SKM-1 (cell line): ENCODE results near the gene FAM3A.

ENCODE experiments used
- DNase-seq: peaks from one replicate; lab custom pipeline; 2025; ENCODE audit not compliant: unreplicated experiment; lab: John Stamatoyannopoulos, UW

FAM3A gene

DNA sequence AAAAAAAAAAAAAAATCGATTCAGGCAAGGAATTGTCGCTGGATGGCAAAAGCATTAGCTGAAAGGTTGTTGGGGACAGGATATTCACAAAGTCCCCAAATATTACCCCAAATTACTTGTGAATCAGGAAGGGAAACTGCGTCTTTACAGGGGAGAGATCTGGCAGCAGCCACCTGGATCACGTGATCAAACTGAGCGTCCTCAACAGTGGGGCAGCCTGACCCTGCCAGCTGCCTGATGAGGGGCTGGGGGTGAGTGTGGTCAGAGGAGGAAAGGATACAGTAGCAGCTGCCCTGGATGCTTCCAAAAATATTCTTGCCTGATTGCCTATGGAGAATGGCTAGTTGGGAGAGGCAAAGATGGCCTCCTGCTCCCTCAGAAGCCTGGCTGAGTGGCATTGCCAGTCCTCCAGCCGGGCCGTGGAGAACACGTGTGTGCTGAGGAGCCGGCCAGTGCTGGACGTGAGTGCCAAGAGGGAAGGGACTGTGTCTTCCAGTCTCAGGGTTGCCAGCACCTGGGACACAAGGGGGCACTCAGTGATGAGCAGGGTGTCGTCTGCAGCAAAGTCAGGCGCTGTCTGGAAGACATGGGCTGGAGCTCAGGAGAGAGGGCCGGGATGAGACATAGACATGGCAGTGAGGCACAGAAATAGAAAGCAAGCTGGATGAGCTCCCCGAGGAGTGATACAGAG, 34.0 kb downstream of the FAM3A start:
- no peak for DNase-seq

DNA sequence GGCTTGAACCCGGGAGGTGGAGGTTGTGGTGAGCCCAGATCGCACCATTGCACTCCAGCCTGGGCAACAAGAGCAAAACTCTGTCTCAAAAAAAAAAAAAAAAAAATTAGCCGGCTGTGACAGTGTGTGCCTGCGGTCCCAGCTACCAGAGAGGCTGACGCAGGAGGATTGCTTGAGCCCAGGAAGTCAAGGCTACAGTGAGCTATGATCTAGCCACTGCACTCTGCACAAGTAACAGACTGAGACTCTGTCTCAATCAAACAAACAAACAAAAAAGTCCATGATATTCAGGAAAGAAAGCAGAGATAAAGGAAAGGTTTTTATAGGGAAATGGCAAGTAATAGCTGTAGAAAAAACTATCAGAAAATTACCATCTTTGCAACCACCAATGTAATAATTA, 34.8 kb downstream of the FAM3A start:
- DNase-seq: no peak

DNA sequence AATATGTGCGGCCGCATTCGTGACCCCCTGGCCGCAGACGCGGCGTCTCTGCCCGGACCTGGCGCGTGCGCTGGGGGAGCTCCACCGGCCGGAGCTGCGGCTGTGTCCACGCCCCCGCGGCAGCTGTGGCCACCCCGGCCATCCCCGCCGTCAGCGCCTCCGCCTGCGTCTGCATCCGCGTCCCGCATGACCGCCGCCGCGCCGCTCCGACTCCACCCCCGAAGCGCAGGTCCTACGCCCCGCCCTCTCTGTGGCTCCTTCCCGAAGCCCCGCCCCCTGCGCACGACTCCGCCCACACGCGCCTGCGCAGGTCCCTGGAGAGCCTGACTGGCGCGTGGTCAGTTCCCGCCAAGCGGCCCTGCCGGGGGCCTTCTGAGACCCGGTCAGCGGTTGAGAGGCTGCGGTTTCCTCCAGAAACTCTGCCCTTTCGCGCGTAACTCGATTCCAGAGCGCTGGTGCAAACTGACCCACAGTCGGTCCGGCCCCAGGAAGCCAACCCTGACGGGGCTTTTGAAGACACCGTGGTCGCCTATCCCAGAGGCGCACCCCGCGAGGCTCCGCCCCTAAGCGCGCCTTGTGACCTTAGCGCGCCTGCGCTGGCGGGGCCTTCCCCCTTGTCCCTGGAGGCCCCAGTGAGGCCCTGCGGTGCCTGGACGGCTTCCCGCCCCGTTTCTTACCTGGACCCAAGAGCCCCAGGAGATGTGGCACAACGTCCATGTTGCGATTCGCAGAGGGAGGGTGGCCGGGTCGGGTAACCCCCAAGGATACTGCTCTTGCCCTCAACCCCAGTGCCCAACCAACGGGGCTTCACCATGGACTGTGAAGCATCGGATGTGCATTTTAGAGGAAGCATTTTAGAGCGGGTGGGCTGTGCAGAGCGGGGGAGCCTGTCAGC, 37.1 kb downstream of the FAM3A start, which contains the start of gene LAGE3:
Gene LAGE3 (minus strand): TSS at position 554 of the 895 bp plus-strand sequence. CDS start 366 bp downstream, at position 188.
- DNase-seq: peak; percentile 54

DNA sequence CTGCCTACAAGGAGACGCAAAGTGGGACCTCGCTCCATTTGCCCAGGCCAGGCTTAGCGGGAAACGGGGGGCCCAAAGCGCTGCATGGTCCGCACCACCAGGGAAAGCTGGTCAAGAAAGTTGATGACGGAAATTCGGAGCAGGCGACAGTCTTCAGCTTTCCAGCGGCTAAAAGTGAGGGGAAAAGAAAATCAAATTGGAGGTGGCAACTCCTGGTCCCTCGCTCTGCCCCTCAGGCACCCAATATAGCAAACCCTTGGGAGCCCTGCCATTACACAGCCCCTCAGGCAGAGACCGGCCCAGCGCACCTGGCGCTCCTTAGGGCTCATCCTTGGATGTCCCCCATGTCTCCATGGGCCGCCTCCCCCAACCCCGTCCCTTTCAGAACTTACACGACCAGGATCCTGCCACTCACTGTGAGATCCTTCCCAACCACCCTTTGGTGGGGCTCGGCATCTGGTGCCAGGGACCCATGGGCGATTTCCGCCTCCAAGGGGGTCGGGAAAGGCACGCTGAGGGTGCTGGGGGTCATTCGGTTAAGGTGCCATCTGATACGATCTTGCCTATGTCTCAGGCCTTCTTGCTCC, 38.0 kb downstream of the FAM3A start:
- no peak for DNase-seq

DNA sequence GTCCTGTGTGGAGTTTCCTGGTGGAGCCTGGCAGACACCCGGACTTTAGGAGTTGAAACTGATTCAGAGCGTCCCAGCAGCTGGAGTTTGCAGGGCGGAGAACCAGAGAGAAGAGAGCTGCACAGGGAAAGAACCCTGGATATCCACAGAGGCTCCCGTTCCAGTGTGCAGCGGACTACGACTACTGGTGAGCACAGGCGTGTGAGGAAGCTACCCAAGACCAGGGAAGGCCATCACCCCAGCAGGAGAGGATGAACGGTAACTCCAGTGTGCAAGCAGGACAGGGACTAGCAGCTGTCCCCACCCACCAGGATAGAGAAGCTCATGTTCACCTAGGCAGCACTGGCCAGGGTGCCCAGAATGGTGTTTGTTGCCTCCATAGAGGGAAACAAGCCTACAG, 39.2 kb downstream of the FAM3A start:
- DNase-seq: no peak

DNA sequence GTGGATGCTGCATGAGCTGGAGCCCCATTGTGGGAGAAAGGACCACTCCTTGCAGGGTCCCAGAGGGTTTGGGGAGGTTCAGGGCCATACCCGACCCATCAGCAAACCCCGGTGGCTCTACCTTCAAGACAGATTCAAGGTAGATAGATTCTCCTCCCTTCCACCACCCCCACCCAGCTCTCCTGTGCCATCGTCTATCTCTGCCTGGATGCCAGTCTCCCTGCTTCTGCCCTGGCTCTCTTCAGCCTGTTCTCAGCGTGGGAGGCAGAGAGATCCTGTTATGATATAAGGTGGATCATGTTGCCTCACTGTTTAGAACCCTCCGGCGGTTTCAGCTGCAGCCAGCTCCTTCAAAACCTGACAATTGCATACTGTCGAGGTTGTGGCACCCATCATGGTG, 42.3 kb downstream of the FAM3A start:
- no peak for DNase-seq

DNA sequence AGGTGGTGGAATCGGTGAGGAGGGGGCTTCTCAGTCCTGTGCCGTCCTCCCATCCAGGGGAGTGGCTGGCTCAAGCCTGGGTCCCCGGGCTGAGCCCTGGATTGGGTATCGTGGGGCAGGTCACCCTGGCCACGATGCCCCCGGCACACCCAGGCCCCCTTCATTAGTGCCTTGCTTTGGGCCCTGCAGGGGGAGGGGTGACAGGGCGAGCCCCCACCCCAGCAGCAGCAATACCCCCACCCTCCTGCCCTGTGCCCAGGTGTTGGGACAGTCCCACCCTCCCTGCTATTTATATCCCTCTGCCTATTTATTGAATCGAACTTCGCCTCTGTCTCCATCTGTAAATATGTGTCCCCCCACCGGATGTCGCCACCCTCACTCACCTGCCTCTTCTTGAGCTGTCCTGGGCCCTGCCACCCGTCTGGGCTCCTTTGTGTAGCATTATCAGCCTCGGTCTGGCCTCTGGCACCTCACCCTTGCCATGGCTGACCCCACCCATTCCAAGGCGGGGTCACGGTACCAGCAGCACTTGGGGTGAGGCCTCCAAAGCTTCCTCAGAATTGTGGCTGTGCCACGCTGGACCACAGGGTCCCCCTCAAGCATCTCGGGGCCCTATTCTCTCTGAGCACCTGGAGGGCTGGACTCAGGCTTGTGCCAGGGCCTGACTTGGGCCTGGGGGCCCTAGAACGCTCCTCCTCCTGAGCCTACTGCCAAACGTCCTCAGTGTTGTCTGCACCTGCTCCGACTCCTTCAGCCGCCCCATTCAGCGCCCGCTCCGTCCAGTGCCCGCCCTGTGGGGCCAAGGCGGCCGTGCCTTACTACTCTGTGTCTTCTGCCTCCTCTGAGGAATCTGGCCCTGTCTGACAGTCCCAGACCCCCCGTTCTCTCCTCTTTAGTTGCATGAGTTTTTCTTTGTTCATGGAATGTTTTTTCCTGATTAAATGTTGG, 43.1 kb downstream of the FAM3A start:
- DNase-seq: no peak

DNA sequence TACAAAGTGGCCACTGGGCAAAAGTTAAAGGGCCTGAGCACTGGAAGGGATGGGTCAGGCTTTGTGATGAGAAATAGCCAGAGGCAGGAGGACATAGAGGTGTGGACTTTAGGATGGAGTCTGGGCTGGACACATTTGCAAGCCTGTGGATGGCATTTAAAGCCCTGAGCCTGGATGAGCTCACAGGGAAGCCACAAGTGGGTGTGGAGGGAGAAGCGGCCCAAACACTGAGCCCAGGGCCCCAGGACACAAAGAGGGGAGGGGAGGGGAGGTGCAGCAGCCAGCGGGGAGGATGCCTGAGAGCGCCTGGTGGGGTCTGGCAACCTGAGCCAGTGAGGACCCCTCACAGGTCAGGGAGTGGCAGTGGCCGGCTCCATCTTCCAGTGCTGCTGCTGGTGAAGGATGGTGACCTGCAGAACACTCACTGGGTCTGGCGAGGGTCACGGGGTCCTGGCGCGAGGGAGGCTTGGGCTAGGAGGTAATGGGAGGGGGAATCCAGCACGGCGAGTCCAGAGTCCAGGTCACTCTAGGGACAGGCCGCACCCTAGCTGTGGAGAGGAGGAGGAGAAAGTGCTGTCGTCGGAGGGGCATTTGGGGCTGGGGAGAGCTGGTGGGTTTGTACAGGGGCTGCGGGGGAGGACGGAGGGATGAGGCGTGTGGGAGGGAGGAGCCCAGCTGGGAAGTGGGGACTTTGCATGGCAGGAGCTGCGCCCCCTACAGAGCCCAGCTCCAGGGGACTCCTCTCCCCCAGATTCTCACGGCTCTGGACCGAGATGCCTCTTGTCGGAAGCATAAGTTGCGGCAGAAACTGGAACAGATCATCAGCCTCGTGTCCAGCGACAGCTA, 44.0 kb downstream of the FAM3A start:
- no peak for DNase-seq

DNA sequence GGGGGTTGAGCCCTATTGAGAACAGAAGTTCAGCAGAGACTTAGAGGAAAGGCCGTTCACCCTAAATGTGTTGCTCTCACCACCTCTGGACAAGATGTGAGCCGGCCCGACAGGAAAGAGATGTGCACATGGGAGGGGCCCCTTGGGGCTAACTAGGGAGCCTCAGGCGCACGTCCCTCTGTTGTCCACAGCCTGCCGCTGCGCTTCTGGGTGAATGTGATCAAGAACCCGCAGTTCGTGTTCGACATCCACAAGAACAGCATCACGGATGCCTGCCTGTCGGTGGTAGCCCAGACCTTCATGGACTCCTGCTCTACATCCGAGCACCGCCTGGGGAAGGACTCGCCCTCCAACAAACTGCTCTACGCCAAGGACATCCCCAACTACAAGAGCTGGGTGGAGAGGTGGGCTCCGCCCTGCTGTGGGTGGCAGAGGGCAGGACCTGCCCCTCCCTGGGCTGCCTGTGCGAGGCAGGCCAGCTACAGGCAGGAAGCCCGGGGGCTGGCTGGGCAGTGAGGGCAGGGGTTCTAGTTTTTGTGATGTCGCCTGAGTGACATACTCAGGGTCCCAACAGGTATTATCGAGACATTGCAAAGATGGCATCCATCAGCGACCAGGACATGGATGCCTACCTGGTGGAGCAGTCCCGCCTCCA, 45.0 kb downstream of the FAM3A start:
- no peak for DNase-seq

DNA sequence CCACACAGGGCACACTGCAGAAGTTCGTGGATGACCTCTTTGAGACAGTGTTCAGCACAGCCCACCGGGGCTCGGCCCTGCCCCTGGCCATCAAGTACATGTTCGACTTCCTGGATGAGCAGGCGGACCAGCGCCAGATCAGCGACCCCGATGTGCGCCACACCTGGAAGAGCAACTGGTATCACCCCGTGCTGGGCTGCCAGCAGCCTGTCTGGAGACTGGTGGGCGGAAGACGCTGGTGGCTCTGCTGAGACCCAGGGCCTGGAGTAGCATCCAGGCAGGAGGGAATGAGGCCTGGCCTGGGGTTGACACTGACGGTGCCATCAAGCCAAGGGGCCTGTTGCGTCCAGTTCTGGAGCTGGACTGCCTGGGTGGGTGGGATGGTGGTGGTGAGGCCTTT, 45.6 kb downstream of the FAM3A start:
- no peak for DNase-seq

DNA sequence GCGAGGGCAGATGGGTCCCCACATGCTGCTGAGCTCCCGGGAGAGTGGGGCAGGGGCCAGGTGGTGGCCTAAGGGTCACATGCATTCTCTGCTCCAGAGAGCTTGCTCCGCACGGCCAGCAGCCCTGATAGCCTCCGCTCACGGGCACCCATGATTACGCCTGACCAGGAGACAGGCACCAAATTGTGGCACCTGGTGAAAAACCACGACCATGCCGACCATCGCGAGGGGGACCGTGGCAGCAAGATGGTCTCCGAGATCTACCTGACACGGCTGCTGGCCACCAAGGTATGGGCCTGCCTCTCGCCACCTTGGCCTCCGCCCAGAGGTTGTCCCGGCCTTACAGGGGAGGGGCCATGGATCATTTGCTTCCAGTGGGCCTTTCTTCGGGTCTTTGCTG, 46.2 kb downstream of the FAM3A start:
- DNase-seq: no peak

DNA sequence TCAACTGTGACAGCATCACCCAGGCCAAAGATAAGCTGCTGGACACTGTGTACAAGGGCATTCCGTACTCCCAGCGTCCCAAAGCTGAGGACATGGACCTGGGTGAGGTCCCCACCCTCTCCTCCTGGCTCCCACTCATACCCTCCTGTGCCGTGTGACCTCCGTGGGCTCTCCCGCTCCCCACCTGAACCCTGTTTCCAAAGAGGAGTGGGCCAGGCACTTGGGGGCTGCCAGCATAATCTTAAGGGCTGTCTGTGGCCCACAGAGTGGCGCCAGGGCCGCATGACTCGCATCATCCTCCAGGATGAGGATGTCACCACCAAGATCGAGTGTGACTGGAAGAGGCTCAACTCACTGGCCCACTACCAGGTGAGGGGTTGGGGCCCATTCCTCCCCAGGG, 46.9 kb downstream of the FAM3A start:
- no peak for DNase-seq

DNA sequence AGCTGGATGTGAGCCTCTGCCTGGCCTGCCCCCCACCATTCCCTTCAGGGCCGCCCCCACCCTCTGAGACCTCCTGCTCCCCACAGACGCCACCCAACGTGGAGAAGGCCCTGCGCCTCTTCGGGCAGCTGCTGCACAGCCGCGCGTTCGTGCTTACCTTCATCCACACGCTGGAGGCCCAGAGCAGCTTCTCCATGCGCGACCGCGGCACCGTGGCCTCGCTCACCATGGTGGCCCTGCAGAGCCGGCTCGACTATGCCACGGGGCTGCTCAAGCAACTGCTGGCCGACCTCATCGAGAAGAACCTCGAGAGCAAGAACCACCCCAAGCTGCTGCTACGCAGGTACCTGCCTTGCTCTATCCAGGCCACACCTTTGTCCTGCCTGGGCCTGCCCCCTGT, 47.8 kb downstream of the FAM3A start:
- DNase-seq: no peak

DNA sequence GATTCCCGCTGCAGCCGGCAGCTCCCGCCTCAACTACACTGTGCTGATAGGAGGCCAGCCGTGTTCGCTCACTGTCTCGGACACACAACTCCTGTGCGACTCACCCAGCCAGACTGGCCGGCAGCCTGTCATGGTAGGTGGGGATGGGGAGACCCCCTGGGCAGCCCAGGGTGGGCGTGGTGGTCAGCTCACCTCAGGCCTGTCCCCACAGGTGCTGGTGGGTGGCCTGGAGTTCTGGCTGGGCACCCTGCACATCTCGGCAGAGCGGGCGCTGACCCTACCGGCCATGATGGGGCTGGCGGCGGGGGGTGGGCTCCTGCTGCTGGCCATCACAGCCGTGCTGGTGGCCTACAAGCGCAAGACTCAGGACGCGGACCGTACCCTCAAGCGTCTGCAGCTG, 48.5 kb downstream of the FAM3A start:
- no peak for DNase-seq

DNA sequence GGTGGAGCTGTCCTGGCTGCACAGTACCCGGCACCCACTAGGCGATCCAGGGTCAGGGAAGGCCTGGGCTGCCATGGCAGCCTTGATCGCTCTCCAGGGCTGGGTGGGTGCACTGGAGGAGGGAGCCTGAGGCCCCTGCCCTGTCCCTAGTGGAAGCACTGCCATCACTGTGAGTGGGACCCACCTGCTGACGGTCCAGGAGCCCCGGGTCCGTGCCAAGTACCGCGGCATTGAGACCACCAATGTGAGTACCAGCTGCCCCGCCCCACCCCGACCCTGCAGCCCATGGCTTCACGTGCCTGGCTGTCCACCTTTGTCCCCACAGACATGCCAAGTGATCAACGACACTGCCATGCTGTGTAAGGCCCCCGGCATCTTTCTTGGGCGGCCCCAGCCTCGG, 49.1 kb downstream of the FAM3A start:
- no peak for DNase-seq

DNA sequence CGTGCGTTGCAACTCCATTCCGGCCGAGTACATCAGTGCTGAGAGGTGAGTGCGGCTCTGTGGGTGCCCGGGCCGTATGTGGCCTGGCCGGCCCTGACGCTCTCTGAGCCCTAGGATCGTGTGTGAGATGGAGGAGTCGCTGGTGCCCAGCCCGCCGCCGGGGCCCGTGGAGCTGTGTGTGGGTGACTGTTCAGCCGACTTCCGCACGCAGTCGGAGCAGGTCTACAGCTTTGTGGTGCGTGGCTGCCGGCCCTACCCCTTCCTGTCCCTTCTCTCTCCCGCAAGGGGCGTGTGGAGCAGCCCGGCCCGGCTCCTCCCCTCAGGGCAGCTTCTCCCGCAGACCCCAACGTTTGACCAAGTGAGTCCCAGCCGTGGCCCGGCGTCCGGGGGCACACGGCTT, 50.0 kb downstream of the FAM3A start:
- DNase-seq: no peak

DNA sequence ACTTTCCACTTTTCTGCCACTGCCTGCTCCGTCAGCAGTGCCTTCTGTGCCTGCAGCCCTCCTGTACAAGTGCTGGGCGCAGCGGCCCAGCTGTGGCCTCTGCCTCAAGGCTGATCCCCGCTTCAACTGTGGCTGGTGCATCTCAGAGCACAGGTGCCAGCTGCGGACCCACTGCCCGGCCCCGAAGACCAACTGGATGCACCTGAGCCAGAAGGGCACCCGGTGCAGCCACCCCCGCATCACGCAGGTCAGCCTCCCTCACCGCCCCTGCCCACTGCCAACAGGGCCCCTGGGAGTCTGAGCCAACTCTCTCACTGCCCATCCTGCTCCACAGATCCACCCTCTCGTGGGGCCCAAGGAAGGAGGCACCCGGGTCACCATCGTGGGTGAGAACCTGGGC, 50.4 kb downstream of the FAM3A start:
- DNase-seq: no peak

DNA sequence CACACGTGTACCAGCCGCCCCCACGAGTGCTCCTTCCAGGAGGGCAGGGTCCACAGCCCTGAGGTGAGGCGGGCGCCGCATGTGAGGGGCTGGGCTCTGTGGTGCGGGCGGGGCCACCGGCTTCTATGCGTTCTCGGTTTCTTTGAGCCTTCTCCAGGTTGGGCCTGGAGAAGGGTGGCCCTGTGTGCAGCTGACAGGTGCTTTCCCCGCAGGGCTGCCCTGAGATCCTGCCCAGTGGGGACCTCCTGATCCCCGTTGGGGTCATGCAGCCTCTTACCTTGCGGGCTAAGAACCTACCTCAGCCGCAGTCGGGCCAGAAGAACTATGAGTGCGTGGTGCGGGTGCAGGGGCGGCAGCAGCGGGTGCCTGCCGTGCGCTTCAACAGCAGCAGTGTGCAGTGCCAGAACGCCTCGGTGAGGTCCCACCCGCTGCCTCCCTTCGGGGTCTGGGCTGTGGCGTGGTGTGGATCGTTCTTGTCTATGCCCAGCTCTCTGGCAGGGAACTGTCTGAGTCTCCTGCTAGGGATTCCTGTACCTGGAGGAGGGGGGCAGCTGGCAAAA, 51.1 kb downstream of the FAM3A start:
- no peak for DNase-seq

DNA sequence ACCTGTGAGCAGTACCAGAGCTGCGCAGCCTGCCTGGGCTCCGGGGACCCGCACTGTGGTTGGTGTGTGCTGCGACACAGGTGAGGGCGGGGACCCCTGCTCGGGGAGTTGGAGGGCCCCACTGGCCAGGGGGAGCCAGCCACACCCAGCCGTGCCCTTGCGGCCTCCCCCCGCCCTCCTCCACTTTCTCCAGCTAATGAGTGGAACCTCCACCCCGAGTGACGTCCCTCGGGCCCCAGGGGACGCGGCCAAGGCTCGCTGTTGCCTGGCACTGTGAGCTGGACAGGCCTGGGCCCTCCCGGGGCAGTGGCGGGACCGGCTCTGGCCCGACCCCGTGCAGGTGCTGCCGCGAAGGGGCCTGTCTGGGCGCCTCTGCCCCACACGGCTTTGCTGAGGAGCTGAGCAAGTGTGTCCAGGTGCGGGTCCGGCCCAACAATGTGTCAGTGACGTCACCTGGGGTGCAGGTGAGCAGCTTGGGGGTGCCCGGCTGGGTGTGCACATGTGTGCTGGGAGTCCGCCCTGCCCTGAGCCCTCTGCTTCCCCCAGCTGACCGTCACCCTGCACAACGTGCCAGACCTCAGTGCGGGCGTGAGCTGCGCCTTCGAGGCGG, 52.3 kb downstream of the FAM3A start:
- no peak for DNase-seq
